Activated CD8-positive, alpha-beta T cell treated with anti-CD3 and anti-CD28 coated beads for 36 hours (primary cell): ENCODE data around the gene ZNF644. TPM values are rescaled to one million over a fixed set of nuclear protein-coding genes. Genes with fewer than 3 reads are reported as not detected.

Experiments used
- ATAC-seq: fragments of 200-7000 bp; cut with Tn5 transposase; one replicate; pipeline ENCODE4 v1.10.0; 2021; ENCODE audit warnings: mild to moderate bottlenecking, moderate library complexity
- CTCF ChIA-PET: fragments of 350-600 bp; sonication (Branson Sonifier 250); formaldehyde crosslinking; loops from one replicate; lab custom pipeline; 2021; ENCODE audit warnings: antibody characterized with exemption; lab: Charles Lee
- POLR2A ChIA-PET: fragments of 350-600 bp; sonication (Branson Sonifier 250); formaldehyde crosslinking; loops from one replicate; lab custom pipeline; 2021; ENCODE audit warnings: antibody characterized with exemption; lab: Charles Lee
- DNase-seq: peaks from one replicate; pipeline ENCODE4 v3.0.0-alpha.2; 2020
- H3K27ac Mint-ChIP-seq: one replicate; pipeline ENCODE4 v1.8.0; 2021; ENCODE audit warnings: mild to moderate bottlenecking, mixed read lengths
- H3K27me3 Mint-ChIP-seq: one replicate; pipeline ENCODE4 v1.8.0; 2021; ENCODE audit warnings: mixed read lengths
- H3K36me3 Mint-ChIP-seq: one replicate; pipeline ENCODE4 v1.8.0; 2021; ENCODE audit warnings: low read depth, mixed read lengths
- H3K4me1 Mint-ChIP-seq: one replicate; pipeline ENCODE4 v1.8.0; 2021; ENCODE audit warnings: low read depth, mixed read lengths
- H3K4me3 Mint-ChIP-seq: one replicate; pipeline ENCODE4 v1.8.0; 2021; ENCODE audit warnings: mild to moderate bottlenecking, moderate library complexity, mixed read lengths
- H3K9me3 Mint-ChIP-seq: one replicate; pipeline ENCODE4 v1.8.0; 2021; ENCODE audit warnings: mixed read lengths
- intact Hi-C: fragments of 100-400 bp; cut with micrococcal nuclease; formaldehyde crosslinking; loops from one replicate; pipeline ENCODE4 v1.10.0; 2022
- total RNA-seq, 2 experiments: library from RNA; stranded (reverse); gene quantifications; one replicate each; pipeline ENCODE4 v1.2.3, GENCODE V29; 2021
- TF ChIP-seq, protein P1 (sequence below): fragments of 200-600 bp; IDR thresholded peaks from one replicate; pipeline ENCODE4 v1.8.0; 2022; ENCODE audit warnings: antibody characterized with exemption, mild to moderate bottlenecking

Gene ZNF644
- total RNA-seq, 2 experiments from 2014 or later = 43.4 to 44.9 TPM

DNA sequence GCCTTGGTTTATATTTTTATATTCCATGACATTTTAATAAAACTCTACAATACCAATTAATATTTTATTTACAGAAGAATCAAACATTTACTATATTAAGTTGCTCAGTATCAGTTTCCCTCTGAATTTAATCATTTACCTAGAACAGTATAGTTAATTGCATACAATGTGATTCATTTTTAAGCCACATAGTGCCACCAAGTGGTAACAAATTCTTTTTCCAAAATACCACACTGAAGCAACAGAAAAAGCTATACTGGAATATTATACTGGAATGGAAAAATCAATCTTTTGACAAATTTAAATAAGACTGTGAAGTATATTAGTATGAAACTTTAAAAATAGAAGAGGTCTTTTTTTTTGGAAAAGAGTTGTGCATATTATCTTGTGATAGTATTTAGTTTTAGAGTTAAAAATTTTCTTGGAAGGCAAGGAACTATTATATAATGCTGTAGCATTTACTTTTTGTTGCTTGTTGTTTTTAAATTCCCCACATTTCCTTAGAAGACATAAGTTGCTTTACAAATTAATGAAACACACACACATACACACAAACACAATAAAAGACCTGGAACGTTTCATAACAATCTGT is 57.3 kb downstream of the ZNF644 start:
- TF ChIP-seq, protein P1, sequence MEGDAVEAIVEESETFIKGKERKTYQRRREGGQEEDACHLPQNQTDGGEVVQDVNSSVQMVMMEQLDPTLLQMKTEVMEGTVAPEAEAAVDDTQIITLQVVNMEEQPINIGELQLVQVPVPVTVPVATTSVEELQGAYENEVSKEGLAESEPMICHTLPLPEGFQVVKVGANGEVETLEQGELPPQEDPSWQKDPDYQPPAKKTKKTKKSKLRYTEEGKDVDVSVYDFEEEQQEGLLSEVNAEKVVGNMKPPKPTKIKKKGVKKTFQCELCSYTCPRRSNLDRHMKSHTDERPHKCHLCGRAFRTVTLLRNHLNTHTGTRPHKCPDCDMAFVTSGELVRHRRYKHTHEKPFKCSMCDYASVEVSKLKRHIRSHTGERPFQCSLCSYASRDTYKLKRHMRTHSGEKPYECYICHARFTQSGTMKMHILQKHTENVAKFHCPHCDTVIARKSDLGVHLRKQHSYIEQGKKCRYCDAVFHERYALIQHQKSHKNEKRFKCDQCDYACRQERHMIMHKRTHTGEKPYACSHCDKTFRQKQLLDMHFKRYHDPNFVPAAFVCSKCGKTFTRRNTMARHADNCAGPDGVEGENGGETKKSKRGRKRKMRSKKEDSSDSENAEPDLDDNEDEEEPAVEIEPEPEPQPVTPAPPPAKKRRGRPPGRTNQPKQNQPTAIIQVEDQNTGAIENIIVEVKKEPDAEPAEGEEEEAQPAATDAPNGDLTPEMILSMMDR = peak; percentile 66
- Mint-ChIP-seq H3K4me3 (no peak overlapping the region), H3K36me3 (peaks cover 24% of the 10 kb centered on the region), H3K27ac (peak overlapping the region; percentile 18), H3K27me3 (no peaks in the 10 kb centered on the region), H3K9me3 (peaks cover 4% of the 10 kb centered on the region), H3K4me1 (peaks cover 42% of the 10 kb centered on the region)
- intact Hi-C loops = loop anchor here (5.0 kb wide), 1 partner anchor 237 kb away; no protein-coding TSS in a partner anchor
- DNase-seq = no peak
- no peak for ATAC-seq
- ChIA-PET CTCF (interaction anchor here (0.5 to 1.1 kb wide), 4 partner anchors 9 to 429 kb away, joined by 3 to 5 read pairs (median 4); no protein-coding TSS in a partner anchor), POLR2A (no interaction called here)

DNA sequence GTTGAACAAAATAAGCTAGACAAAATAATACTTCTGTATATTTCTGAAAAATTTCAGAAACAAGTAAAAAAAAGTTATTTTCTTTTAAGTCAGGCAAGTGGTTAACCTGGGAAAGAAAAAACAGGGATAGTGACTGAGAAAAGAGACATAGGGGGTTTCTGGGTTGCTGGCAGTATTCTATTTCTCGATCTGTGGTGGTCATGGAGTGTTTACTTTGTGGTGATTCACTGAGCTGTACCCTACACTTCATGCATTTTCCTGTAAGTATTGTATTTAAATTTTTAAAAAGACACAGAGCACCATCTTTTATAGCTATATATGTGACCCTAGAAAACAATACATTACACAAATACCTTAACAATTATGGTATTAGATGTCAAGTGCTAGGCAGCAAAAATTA is 58.2 kb downstream of the ZNF644 start:
- no peak for ATAC-seq
- intact Hi-C loops = loop anchor here (5.0 kb wide), 1 partner anchor 236 kb away; no protein-coding TSS in a partner anchor
- TF ChIP-seq, protein P1 = no peak
- H3K4me1 Mint-ChIP-seq = peaks cover 41% of the 10 kb centered on the region
- H3K27ac Mint-ChIP-seq = no peak overlapping the region
- H3K4me3 Mint-ChIP-seq = no peak overlapping the region
- H3K9me3 Mint-ChIP-seq = peaks cover 7% of the 10 kb centered on the region
- H3K27me3 Mint-ChIP-seq = no peaks in the 10 kb centered on the region
- CTCF ChIA-PET = interaction anchor here (1.0 to 1.1 kb wide), 2 partner anchors 27 to 242 kb away, joined by 3 to 5 read pairs; no protein-coding TSS in a partner anchor
- peaks cover 29% of the 10 kb centered on the region for H3K36me3 Mint-ChIP-seq
- POLR2A ChIA-PET = no interaction called here
- DNase-seq = no peak

DNA sequence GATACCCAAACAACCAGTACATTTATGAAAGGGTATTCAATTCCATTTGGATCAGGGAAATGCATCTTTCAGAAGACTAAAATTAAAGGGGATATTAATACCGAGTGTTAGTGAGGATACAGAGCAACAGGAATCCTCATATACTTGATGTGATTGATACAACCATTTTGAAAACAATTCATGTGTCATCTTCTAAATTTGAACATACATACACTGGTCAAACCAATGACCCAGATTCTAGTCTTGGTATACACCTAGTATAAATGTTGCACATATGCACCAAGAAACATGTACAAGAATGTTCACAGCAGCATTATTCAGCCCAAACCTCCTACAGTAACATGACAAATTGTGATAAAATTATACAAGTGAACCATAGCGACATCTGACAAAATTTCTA is 58.6 kb downstream of the ZNF644 start:
- CTCF ChIA-PET = interaction anchor here (1.0 kb wide), 1 partner anchor 26 kb away, joined by 3 read pairs; no protein-coding TSS in a partner anchor

DNA sequence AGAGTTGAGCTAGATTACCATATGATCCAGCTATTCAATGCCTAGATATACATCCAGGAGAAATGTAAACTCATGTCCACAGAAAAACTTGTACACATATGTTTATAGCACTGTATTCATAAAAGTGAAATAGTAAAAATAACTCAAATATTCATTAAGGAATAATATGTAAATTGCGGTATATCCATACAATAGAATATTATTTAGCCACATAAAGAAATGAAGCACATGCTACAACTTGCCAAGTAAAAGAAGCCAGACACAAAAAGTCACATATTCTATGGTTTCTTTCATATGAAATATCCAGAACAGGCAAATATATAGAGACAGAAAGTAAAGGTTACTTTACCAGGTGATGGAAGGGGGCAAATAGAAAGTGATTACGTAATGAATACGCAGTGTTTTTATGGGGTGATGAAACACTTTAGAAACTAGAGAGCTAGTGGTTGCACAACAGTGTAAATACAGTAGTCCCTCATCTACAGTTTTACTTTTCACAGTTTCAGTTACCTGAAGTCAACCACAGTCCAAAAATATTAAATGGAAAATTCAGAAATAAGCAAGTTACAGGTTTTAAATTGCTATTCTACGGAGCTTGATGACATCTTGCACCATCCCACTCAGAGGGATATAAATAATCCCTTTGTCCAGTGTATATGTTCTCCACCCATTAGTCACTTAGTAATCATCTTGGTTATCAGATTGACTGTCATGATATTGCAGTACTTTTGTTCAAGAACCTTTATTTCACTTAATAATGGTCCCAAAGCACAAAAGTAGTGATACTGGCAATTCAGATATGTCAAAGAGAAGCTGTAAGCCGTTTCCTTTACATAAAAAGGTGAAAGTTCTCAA is 62.3 kb downstream of the ZNF644 start:
- H3K27me3 Mint-ChIP-seq = no peaks in the 10 kb centered on the region
- ChIA-PET POLR2A (interaction anchor here (1.0 kb wide), 1 partner anchor 63 kb away, joined by 4 read pairs; no protein-coding TSS in a partner anchor), CTCF (interaction anchor here (0.6 to 1.0 kb wide), 2 partner anchors 19 to 89 kb away, joined by 3 read pairs; no protein-coding TSS in a partner anchor)
- ATAC-seq (peak; percentile 30), DNase-seq (no peak)
- peaks cover 53% of the 10 kb centered on the region for H3K36me3 Mint-ChIP-seq
- H3K4me1 Mint-ChIP-seq = peaks cover 62% of the 10 kb centered on the region
- TF ChIP-seq, protein P1 = no peak
- no peak overlapping the region for H3K4me3 Mint-ChIP-seq
- intact Hi-C loops = loop anchor here (5.0 kb wide), 1 partner anchor 232 kb away; no protein-coding TSS in a partner anchor
- H3K9me3 Mint-ChIP-seq = peaks cover 13% of the 10 kb centered on the region
- no peak overlapping the region for H3K27ac Mint-ChIP-seq

More for the DNA sequence above, 58.6 kb downstream of the ZNF644 start:
- peaks cover 33% of the 10 kb centered on the region for H3K36me3 Mint-ChIP-seq
- ATAC-seq (no peak), DNase-seq (no peak)
- H3K27ac Mint-ChIP-seq = no peak overlapping the region
- peaks cover 45% of the 10 kb centered on the region for H3K4me1 Mint-ChIP-seq
- no peak overlapping the region for H3K4me3 Mint-ChIP-seq
- TF ChIP-seq, protein P1 = no peak
- POLR2A ChIA-PET = no interaction called here
- peaks cover 9% of the 10 kb centered on the region for H3K9me3 Mint-ChIP-seq
- intact Hi-C loops = loop anchor here (5.0 kb wide), 1 partner anchor 236 kb away; no protein-coding TSS in a partner anchor
- no peaks in the 10 kb centered on the region for H3K27me3 Mint-ChIP-seq
